SK-N-SH (cell line): Measurements from ENCODE around the gene ZBTB38. TPM values are rescaled to one million over a fixed set of nuclear protein-coding genes. Genes with fewer than 3 reads are reported as not detected.

Experiments used
- CTCF ChIA-PET: fragments of 300-600, 350-600 bp; formaldehyde crosslinking; extraction: SDS; loops from one replicate; lab custom pipeline; 2021; lab: Yijun Ruan, JAX
- POLR2A ChIA-PET: fragments of 350-600 bp; sonication (Branson Sonifier 250); formaldehyde crosslinking; extraction: SDS; loops from one replicate; lab custom pipeline; 2020; ENCODE audit warnings: antibody characterized with exemption, inconsistent platforms; lab: Yijun Ruan, JAX
- DNase-seq: peaks from one replicate; pipeline ENCODE4 v3.0.0; 2012
- H2AFZ ChIP-seq: fragments of 200-600 bp; sonication (generic); 2 replicates; pipeline ENCODE4 v1.8.1; 2016; ENCODE audit warnings: antibody characterized with exemption, mild to moderate bottlenecking, low read depth
- H3F3A ChIP-seq: fragments of 200-600 bp; sonication (generic); replicated peaks from 2 replicates; pipeline ENCODE3; 2016; ENCODE audit warnings: antibody characterized with exemption, mild to moderate bottlenecking; ENCODE audit not compliant: insufficient read depth
- H3K27ac ChIP-seq, 2 experiments: fragments of 200-500 bp in 1 of 2; fragments of 200-600 bp in 1 of 2; sonication (Bioruptor generic) in 1 of 2; sonication (generic), shearing (Covaris generic) in 1 of 2; 2 replicates each; pipeline versions ENCODE4 v1.5.1 to v1.6.1; 2014 to 2016; ENCODE audit warnings: low read depth in 2 of 2, inconsistent platforms in 1 of 2, low read length in 1 of 2, mild to moderate bottlenecking in 1 of 2, mixed read lengths in 1 of 2
- H3K27me3 ChIP-seq: fragments of 200-600 bp; sonication (generic), shearing (Covaris generic); 2 replicates; pipeline ENCODE4 v1.6.1; 2016; ENCODE audit warnings: mixed run types; ENCODE audit not compliant: insufficient read depth
- H3K36me3 ChIP-seq, 2 experiments: fragments of 200-500 bp in 1 of 2; fragments of 200-600 bp in 1 of 2; sonication (Bioruptor generic) in 1 of 2; sonication (generic) in 1 of 2; replicated peaks in 1 of 2; 2 replicates each; pipeline versions ENCODE3 to v1.5.1; 2014 to 2016; ENCODE audit warnings: low read length in 1 of 2, mild to moderate bottlenecking in 1 of 2; ENCODE audit not compliant: insufficient read depth in 2 of 2, control insufficient read depth in 1 of 2
- H3K4me1 ChIP-seq, 2 experiments: fragments of 200-500 bp in 1 of 2; fragments of 200-600 bp in 1 of 2; sonication (Bioruptor generic) in 1 of 2; sonication (generic), shearing (Covaris generic) in 1 of 2; 2 replicates each; pipeline versions ENCODE4 v1.5.1 to v1.6.1; 2014 to 2016; ENCODE audit warnings: low read depth in 1 of 2, low read length in 1 of 2, mixed run types in 1 of 2; ENCODE audit not compliant: insufficient read depth in 2 of 2, control insufficient read depth in 1 of 2
- H3K4me2 ChIP-seq: fragments of 200-600 bp; sonication (generic), shearing (Covaris generic); 2 replicates; pipeline ENCODE4 v1.6.1; 2017; ENCODE audit warnings: mixed run types
- H3K4me3 ChIP-seq, 2 experiments: fragments of 200-500 bp in 1 of 2; fragments of 200-600 bp in 1 of 2; sonication (Bioruptor generic) in 1 of 2; sonication (generic), shearing (Covaris generic) in 1 of 2; 2 replicates each; pipeline versions ENCODE4 v1.5.1 to v1.8.1; 2014 to 2016; ENCODE audit warnings: low read depth in 2 of 2, inconsistent platforms in 1 of 2, low read length in 1 of 2, mild to moderate bottlenecking in 1 of 2, mixed read lengths in 1 of 2, moderate library complexity in 1 of 2
- H3K79me2 ChIP-seq: fragments of 200-600 bp; sonication (generic); 2 replicates; pipeline ENCODE4 v1.8.1; 2017; ENCODE audit warnings: mild to moderate bottlenecking; ENCODE audit not compliant: insufficient read depth
- H3K9ac ChIP-seq: fragments of 200-600 bp; sonication (generic); 2 replicates; pipeline ENCODE4 v1.6.1; 2017; ENCODE audit warnings: mixed run types
- H3K9me2 ChIP-seq: fragments of 200-600 bp; sonication (generic); 2 replicates; pipeline ENCODE4 v1.6.1; 2017; ENCODE audit warnings: mixed run types
- H3K9me3 ChIP-seq: fragments of 200-600 bp; sonication (generic); 2 replicates; pipeline ENCODE4 v1.6.1; 2017; ENCODE audit warnings: mixed run types, mild to moderate bottlenecking, moderate library complexity
- H4K20me1 ChIP-seq: fragments of 200-600 bp; sonication (generic); 2 replicates; pipeline ENCODE4 v1.6.1; 2017; ENCODE audit warnings: mild to moderate bottlenecking, mixed run types; ENCODE audit not compliant: insufficient read depth
- CHD2 ChIP-seq: fragments of 150-350 bp; IDR thresholded peaks from 2 replicates; pipeline ENCODE4 v1.6.1; 2018; ENCODE audit warnings: low read length; ENCODE audit not compliant: partially characterized antibody
- EP300 ChIP-seq, 2 experiments: IDR thresholded peaks; 2 replicates each; pipeline versions ENCODE4 v1.4.0 to v1.6.1; 2012; ENCODE audit warnings: borderline replicate concordance in 1 of 2, low read depth in 1 of 2, low read length in 1 of 2
- EZH2phosphoT487 ChIP-seq: fragments of 200-600 bp; sonication (generic); IDR thresholded peaks from 2 replicates; pipeline ENCODE4 v1.6.1; 2017; ENCODE audit warnings: low read depth, mixed run types, mild to moderate bottlenecking, antibody characterized with exemption, moderate library complexity, borderline replicate concordance
- FOSL2 ChIP-seq: IDR thresholded peaks from 2 replicates; pipeline ENCODE4 v1.4.0; 2012; ENCODE audit warnings: low read depth, mild to moderate bottlenecking, moderate library complexity, borderline replicate concordance
- FOXJ3 ChIP-seq: sonication (generic); formaldehyde crosslinking; IDR thresholded peaks from 2 replicates; pipeline ENCODE4 v1.5.1; 2020; ENCODE audit warnings: mild to moderate bottlenecking, missing genetic modification reagents
- GABPA ChIP-seq: IDR thresholded peaks from 2 replicates; pipeline ENCODE4 v1.4.0; 2012; ENCODE audit warnings: low read depth, mild to moderate bottlenecking
- GATA2 ChIP-seq: sonication (generic); formaldehyde crosslinking; IDR thresholded peaks from 2 replicates; pipeline ENCODE4 v1.5.0; 2020; ENCODE audit warnings: mild to moderate bottlenecking, missing genetic modification reagents
- MEF2A ChIP-seq: IDR thresholded peaks from 2 replicates; pipeline ENCODE4 v1.4.0; 2012; ENCODE audit warnings: low read depth, borderline replicate concordance
- MXI1 ChIP-seq: IDR thresholded peaks from 2 replicates; pipeline ENCODE4 v1.6.1; 2012; ENCODE audit warnings: mild to moderate bottlenecking, low read depth, low read length, improper control_type of control experiment
- POLR2AphosphoS5 ChIP-seq: IDR thresholded peaks from 2 replicates; pipeline ENCODE4 v1.6.1; 2012; ENCODE audit warnings: low read depth, low read length
- RCOR1 ChIP-seq: fragments of 150-350 bp; IDR thresholded peaks from 2 replicates; pipeline ENCODE4 v1.6.1; 2017; ENCODE audit warnings: antibody characterized with exemption, low read length
- RXRA ChIP-seq: IDR thresholded peaks from 2 replicates; pipeline ENCODE4 v1.4.0; 2012; ENCODE audit warnings: low read depth, mild to moderate bottlenecking, borderline replicate concordance
- SMC3 ChIP-seq: IDR thresholded peaks from 2 replicates; pipeline ENCODE4 v1.6.1; 2012; ENCODE audit warnings: low read depth, low read length, improper control_type of control experiment
- TAF1 ChIP-seq: IDR thresholded peaks from 2 replicates; pipeline ENCODE4 v1.6.1; 2012; ENCODE audit warnings: low read depth, mild to moderate bottlenecking, low read length, moderate library complexity, borderline replicate concordance
- TCF12 ChIP-seq: IDR thresholded peaks from 2 replicates; pipeline ENCODE4 v1.4.0; 2012
- WGBS: methylation state at CpG from one replicate; pipeline ENCODE4 v1.1.6; 2017; ENCODE audit warnings: low lambda C conversion rate; 5-methylcytosine and 5-hydroxymethylcytosine counted together
- polyA plus RNA-seq, 3 experiments: library from polyadenylated mRNA; depleted of rRNA; stranded (reverse); fragments of >200 nt; gene quantifications; 2 replicates each; pipeline ENCODE4 v1.2.3, GENCODE V29; 2012
- TF ChIP-seq, protein P1 (sequence below): IDR thresholded peaks from 2 replicates; pipeline ENCODE4 v1.4.0; 2012; ENCODE audit warnings: low read depth, borderline replicate concordance
- TF ChIP-seq, protein P2 (sequence below): fragments of 150-350 bp; IDR thresholded peaks from 2 replicates; pipeline ENCODE4 v1.6.1; 2016; ENCODE audit warnings: mild to moderate bottlenecking, low read depth, low read length
- TF ChIP-seq, protein P3 (sequence below): IDR thresholded peaks from 2 replicates; pipeline ENCODE4 v1.4.0; 2012; ENCODE audit warnings: low read depth
- TF ChIP-seq, protein P4 (sequence below): IDR thresholded peaks from 2 replicates; pipeline ENCODE4 v1.4.0; 2012; ENCODE audit warnings: low read depth, borderline replicate concordance

ZBTB38 gene
- polyA plus RNA-seq, 1 of the 3 experiments (the other 2 are of a cell fraction): 10.1 TPM

DNA sequence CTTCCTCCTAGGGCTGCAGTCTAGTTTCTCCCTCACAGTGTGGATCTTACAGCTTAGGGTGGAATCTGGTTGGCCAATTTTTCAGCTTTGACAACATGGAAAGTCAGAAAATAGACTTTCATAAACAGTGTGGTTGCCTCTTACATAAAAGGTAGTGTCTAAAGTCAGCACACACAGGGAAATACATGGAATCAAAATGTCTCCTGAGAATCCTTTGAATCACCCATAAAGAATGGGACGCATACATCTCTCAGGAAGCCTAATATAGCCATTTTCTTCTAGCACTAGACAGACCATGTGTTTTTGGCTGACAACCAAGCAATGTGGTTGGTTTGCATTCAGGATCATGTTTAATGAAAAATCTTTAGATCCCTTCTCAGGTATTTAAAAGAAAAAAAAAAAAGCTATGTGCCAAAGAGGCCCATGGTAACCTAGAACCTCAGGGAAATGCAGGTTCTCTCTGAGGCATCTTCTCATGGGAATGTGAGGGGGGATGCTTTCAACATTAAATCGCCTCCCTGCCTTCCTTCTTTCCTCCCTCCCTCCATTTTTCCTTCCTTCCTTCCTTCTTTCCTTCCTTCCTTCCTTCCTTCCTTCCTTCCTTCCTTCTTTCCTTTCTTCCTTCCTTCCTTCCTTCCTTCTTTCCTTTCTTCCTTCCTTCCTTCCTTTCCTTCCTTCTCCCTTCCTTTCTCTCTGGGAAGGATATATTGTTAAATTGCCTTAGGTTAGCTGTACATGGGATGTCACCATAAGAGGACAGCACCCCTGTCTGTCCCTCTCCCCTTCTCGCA, 34.3 kb upstream of the ZBTB38 start:
- no peak overlapping the region for H2AFZ ChIP-seq
- 98% methylated on average over 3 of the region's 3 CpGs for WGBS
- H3K27ac ChIP-seq: no peak overlapping the region
- no peaks in the 10 kb centered on the region for H3K36me3 ChIP-seq
- H3K9me2 ChIP-seq: no peaks in the 10 kb centered on the region
- POLR2A ChIA-PET: no interaction called here
- H3K9ac ChIP-seq: no peak overlapping the region
- CTCF ChIA-PET: interaction anchor here (1.0 kb wide), 1 partner anchor 30 kb away, joined by 3 read pairs; no protein-coding TSS in a partner anchor
- H3K4me3 ChIP-seq: no peak overlapping the region
- no peaks in the 10 kb centered on the region for H3K79me2 ChIP-seq
- peaks cover 9 to 24% of the 10 kb centered on the region in 2 experiments; a peak in 3 of 4 replicates for H3K4me1 ChIP-seq
- no peaks in the 10 kb centered on the region for H3K27me3 ChIP-seq
- H3K9me3 ChIP-seq: no peaks in the 10 kb centered on the region
- H3K4me2 ChIP-seq: no peak overlapping the region
- no peak for DNase-seq
- H3F3A ChIP-seq: peaks cover 19% of the 10 kb centered on the region
- no peaks in the 10 kb centered on the region for H4K20me1 ChIP-seq
- TF ChIP-seq TAF1: no peak
- TF ChIP-seq FOSL2: no peak
- TF ChIP-seq RXRA: no peak
- TF ChIP-seq EZH2phosphoT487: no peak
- no peak for TF ChIP-seq GABPA
- no peak for TF ChIP-seq EP300 (IDR thresholded peaks at IDR 0.05; ENCODE audit: borderline replicate concordance in 1 of 2, low read depth in 1 of 2, low read length in 1 of 2)
- TF ChIP-seq, protein P1, sequence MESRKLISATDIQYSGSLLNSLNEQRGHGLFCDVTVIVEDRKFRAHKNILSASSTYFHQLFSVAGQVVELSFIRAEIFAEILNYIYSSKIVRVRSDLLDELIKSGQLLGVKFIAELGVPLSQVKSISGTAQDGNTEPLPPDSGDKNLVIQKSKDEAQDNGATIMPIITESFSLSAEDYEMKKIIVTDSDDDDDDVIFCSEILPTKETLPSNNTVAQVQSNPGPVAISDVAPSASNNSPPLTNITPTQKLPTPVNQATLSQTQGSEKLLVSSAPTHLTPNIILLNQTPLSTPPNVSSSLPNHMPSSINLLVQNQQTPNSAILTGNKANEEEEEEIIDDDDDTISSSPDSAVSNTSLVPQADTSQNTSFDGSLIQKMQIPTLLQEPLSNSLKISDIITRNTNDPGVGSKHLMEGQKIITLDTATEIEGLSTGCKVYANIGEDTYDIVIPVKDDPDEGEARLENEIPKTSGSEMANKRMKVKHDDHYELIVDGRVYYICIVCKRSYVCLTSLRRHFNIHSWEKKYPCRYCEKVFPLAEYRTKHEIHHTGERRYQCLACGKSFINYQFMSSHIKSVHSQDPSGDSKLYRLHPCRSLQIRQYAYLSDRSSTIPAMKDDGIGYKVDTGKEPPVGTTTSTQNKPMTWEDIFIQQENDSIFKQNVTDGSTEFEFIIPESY: no peak
- TF ChIP-seq FOXJ3 (CRISPR knock-in tag): no peak
- no peak for TF ChIP-seq GATA2 (CRISPR knock-in tag)
- no peak for TF ChIP-seq SMC3
- TF ChIP-seq, protein P2, sequence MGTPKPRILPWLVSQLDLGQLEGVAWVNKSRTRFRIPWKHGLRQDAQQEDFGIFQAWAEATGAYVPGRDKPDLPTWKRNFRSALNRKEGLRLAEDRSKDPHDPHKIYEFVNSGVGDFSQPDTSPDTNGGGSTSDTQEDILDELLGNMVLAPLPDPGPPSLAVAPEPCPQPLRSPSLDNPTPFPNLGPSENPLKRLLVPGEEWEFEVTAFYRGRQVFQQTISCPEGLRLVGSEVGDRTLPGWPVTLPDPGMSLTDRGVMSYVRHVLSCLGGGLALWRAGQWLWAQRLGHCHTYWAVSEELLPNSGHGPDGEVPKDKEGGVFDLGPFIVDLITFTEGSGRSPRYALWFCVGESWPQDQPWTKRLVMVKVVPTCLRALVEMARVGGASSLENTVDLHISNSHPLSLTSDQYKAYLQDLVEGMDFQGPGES: no peak
- TF ChIP-seq MEF2A: no peak

DNA sequence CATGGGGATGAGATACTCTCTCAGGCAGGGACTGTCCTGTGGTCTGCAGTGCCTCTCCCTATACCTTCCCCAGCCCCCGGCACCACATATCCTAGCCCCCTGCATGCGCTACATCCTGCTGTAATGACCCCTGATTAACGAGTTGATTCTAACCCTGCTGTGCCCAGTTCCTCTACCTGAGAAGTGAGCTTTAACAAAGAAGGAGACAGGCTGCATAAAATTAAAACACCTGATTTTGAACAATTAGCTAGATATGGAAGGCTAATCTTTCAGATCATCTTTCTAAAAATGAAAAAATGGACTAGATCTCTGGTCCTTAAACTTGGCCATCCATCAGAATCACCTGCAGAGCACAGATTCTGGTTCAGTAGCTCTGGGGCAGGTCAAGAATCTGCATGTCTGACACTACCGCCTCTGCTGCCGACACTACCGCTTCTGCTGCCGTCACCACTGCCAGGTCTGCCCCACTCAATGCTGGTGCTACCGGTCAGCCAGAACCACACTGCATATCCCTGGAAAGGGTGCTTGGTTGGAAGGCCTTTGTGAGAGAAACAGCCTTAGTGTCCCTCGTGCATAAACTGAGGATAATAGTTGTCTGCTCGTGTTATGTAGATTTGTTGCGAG, 33.6 kb upstream of the ZBTB38 start:
- Histone ChIP-seq H3K9me3 (no peaks in the 10 kb centered on the region), H3K27ac (no peak overlapping the region), H3K36me3 (no peaks in the 10 kb centered on the region), H3F3A (peaks cover 19% of the 10 kb centered on the region), H4K20me1 (no peaks in the 10 kb centered on the region), H3K4me1 (peaks cover 9 to 24% of the 10 kb centered on the region in 2 experiments; a peak in 3 of 4 replicates), H3K4me3 (no peak overlapping the region), H3K79me2 (no peaks in the 10 kb centered on the region), H3K9ac (no peak overlapping the region), H3K4me2 (no peak overlapping the region), H3K27me3 (no peaks in the 10 kb centered on the region), H2AFZ (no peak overlapping the region), H3K9me2 (no peaks in the 10 kb centered on the region)
- ChIA-PET CTCF (interaction anchor here (1.0 to 2.9 kb wide), 2 partner anchors 23 to 31 kb away, joined by 3 to 10 read pairs; no protein-coding TSS in a partner anchor), POLR2A (no interaction called here)
- no peak for DNase-seq
- WGBS: 98% methylated on average over 11 of the region's 11 CpGs
- TF ChIP-seq GATA2 (CRISPR knock-in tag) (no peak), RCOR1 (no peak), POLR2AphosphoS5 (no peak), TCF12 (no peak), CHD2 (no peak), MXI1 (no peak)
- TF ChIP-seq, protein P3, sequence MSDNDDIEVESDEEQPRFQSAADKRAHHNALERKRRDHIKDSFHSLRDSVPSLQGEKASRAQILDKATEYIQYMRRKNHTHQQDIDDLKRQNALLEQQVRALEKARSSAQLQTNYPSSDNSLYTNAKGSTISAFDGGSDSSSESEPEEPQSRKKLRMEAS: no peak
- TF ChIP-seq, protein P4, sequence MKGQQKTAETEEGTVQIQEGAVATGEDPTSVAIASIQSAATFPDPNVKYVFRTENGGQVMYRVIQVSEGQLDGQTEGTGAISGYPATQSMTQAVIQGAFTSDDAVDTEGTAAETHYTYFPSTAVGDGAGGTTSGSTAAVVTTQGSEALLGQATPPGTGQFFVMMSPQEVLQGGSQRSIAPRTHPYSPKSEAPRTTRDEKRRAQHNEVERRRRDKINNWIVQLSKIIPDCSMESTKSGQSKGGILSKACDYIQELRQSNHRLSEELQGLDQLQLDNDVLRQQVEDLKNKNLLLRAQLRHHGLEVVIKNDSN: no peak
